ENCODE measurements around the gene VAV3. TPM values are rescaled to one million over a fixed set of nuclear protein-coding genes. Genes with fewer than 3 reads are reported as not detected.

The VAV3 gene
- total and polyA plus RNA-seq, 9 of the 15 experiments (the other 6 are each of a cell fraction or from before 2014, with no cell fraction given) = not detected

DNA sequence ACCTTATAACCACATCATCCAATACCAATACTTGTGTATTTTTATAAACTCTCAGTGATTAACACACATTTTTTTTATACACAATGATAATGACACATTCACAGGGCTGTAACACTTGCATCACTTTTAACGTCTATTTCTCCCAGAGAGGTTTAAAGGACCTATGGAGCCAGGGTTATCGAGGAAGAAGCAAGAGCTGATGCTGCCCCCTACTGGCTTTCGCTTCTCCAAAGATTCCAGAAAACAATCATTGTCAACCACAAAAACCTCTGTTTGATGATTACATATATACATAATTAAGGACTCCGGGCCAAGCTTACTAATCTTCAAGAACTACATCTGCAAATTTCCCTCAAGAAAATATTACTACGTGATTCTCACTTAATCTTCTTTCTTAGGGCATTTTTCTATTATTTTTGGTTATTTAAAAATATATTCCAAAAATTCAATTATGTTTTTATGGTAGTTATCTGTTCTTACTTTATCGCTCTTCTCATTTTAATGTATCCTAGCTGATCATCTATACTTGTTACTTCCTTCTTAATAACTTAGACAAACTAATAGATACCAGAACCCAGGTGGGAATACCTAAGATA, 214.5 kb downstream of the VAV3 start:
- no peaks in the 10 kb centered on the region for H3K4me1 ChIP-seq (replicated peaks in 1 of 2; ENCODE audit: control insufficient read depth in 2 of 2, insufficient read depth in 2 of 2, low read length in 2 of 2)
- no peaks in the 10 kb centered on the region for H3K36me3 ChIP-seq (ENCODE audit: control insufficient read depth, insufficient read depth, low read length)
- H3K9ac ChIP-seq (ENCODE audit: insufficient read depth in 1 of 2, low read depth in 2 of 2, low read length in 2 of 2) = no peak overlapping the region
- ChIA-PET POLR2A (interaction anchor here (1.0 kb wide), 1 partner anchor 19 kb away, joined by 4 read pairs; no protein-coding TSS in a partner anchor), CTCF (ENCODE audit: low intra/inter-chr PET ratio) (interaction anchor here (0.6 kb wide), 1 partner anchor 132 kb away, joined by 3 read pairs; no protein-coding TSS in a partner anchor)
- in situ Hi-C loops (cut with MboI) = no loop called here
- no peaks in the 10 kb centered on the region for H3K9me3 ChIP-seq (replicated peaks; ENCODE audit: control insufficient read depth, insufficient read depth, low read depth, low read length)
- no peak overlapping the region for H3K27ac ChIP-seq (ENCODE audit: extremely low read depth, low read depth, low read length)
- H3K4me3 ChIP-seq = no peak overlapping the region
- FAIRE-seq (peak; percentile 55), DNase-seq (ENCODE audit: extremely low read depth in 1 of 4, low spot score in 3 of 4) (peak; percentile 39 to 77 (median 48)), ATAC-seq (peak; percentile 89)
- WGBS (ENCODE audit: insufficient coverage, low coverage, missing lambda C conversion rate) = 1% methylated on average over 6 of the region's 6 CpGs
- no peaks in the 10 kb centered on the region for H3K27me3 ChIP-seq (ENCODE audit: control insufficient read depth in 2 of 2, insufficient read depth in 2 of 2, low read length in 2 of 2)
- no peaks in the 10 kb centered on the region for H3K79me2 ChIP-seq (ENCODE audit: control insufficient read depth, insufficient read depth, low read length)
- no peaks in the 10 kb centered on the region for H3K9me1 ChIP-seq (ENCODE audit: control insufficient read depth, insufficient read depth, low read length)
- H3K4me2 ChIP-seq (ENCODE audit: insufficient read depth, low read length) = no peak overlapping the region
- H4K20me1 ChIP-seq (replicated peaks; ENCODE audit: control insufficient read depth, insufficient read depth, low read length) = no peaks in the 10 kb centered on the region
- intact Hi-C loops (cut with micrococcal nuclease) = no loop called here
- H2AFZ ChIP-seq (ENCODE audit: low read depth, low read length) = no peak overlapping the region
- BruUV-seq (replicated peaks) = no TSS peak
- TF ChIP-seq ZBTB1 (CRISPR knock-in tag; IDR thresholded peaks at IDR 0.05; ENCODE audit: borderline replicate concordance, low read depth) (no peak), MYC (IDR thresholded peaks at IDR 0.05; ENCODE audit: low read depth, low read length) (no peak), MYC (CRISPR knock-in tag; IDR thresholded peaks at IDR 0.05; ENCODE audit: borderline replicate concordance, low read depth) (no peak), MEIS2 (IDR thresholded peaks at IDR 0.05; ENCODE audit: partially characterized antibody) (no peak), FOS (IDR thresholded peaks at IDR 0.05; ENCODE audit: extremely low read depth, insufficient read length) (no peak), GTF2F1 (IDR thresholded peaks at IDR 0.05; ENCODE audit: low read depth, low read length) (no peak), RAD21 (CRISPR knock-in tag; conservative IDR thresholded peaks at IDR 0.05 in 1 of 2, IDR thresholded peaks at IDR 0.05 in 1 of 2) (peak; percentile 68 to 79), ATF1 (CRISPR knock-in tag; IDR thresholded peaks at IDR 0.05) (no peak), ATF1 (tag; IDR thresholded peaks at IDR 0.05) (no peak), KLF16 (IDR thresholded peaks at IDR 0.05) (0 out of 2 replicates have a peak, but pooled peaks have one; percentile 20), CTCFL (IDR thresholded peaks at IDR 0.05; ENCODE audit: borderline replicate concordance, insufficient read depth, low read depth, low read length, poor library complexity, severe bottlenecking) (peak; percentile 23), SMAD2 (IDR thresholded peaks at IDR 0.05; ENCODE audit: low read depth, low read length) (no peak), CREB1 (IDR thresholded peaks at IDR 0.05) (no peak), CREB1 (CRISPR knock-in tag; IDR thresholded peaks at IDR 0.05) (no peak), ERF (CRISPR knock-in tag; IDR thresholded peaks at IDR 0.05) (no peak)
- TF ChIP-seq, protein P1, sequence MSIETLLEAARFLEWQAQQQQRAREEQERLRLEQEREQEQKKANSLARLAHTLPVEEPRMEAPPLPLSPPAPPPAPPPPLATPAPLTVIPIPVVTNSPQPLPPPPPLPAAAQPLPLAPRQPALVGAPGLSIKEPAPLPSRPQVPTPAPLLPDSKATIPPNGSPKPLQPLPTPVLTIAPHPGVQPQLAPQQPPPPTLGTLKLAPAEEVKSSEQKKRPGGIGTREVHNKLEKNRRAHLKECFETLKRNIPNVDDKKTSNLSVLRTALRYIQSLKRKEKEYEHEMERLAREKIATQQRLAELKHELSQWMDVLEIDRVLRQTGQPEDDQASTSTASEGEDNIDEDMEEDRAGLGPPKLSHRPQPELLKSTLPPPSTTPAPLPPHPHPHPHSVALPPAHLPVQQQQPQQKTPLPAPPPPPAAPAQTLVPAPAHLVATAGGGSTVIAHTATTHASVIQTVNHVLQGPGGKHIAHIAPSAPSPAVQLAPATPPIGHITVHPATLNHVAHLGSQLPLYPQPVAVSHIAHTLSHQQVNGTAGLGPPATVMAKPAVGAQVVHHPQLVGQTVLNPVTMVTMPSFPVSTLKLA (conservative IDR thresholded peaks at IDR 0.05) = no peak
- TF ChIP-seq, protein P2, sequence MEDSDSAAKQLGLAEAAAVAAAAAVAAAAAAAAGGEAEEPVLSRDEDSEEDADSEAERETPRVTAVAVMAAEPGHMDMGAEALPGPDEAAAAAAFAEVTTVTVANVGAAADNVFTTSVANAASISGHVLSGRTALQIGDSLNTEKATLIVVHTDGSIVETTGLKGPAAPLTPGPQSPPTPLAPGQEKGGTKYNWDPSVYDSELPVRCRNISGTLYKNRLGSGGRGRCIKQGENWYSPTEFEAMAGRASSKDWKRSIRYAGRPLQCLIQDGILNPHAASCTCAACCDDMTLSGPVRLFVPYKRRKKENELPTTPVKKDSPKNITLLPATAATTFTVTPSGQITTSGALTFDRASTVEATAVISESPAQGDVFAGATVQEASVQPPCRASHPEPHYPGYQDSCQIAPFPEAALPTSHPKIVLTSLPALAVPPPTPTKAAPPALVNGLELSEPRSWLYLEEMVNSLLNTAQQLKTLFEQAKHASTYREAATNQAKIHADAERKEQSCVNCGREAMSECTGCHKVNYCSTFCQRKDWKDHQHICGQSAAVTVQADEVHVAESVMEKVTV (CRISPR knock-in tag; IDR thresholded peaks at IDR 0.05) = peak; percentile 52
